ENCODE results near the gene FBXO38. TPM values are rescaled to one million over a fixed set of nuclear protein-coding genes. Genes with fewer than 3 reads are reported as not detected.

Gene FBXO38
- total RNA-seq, 1 donor from 2014 or later = 38.0 TPM

GRCh38 chr5:148427370-148428042 lies 43.7 kb downstream of the FBXO38 start:
- Histone ChIP-seq H3K9me3 (replicated peaks) (no peaks in the 10 kb centered on the region), H3K27ac (replicated peaks) (no peak overlapping the region), H3K4me3 (no peak overlapping the region), H3K36me3 (peaks cover 72% of the 10 kb centered on the region), H3K4me1 (peaks cover 35% of the 10 kb centered on the region), H3K27me3 (ENCODE audit: low read depth) (no peaks in the 10 kb centered on the region)
- DNase-seq = no peak
- TF ChIP-seq, protein P1, sequence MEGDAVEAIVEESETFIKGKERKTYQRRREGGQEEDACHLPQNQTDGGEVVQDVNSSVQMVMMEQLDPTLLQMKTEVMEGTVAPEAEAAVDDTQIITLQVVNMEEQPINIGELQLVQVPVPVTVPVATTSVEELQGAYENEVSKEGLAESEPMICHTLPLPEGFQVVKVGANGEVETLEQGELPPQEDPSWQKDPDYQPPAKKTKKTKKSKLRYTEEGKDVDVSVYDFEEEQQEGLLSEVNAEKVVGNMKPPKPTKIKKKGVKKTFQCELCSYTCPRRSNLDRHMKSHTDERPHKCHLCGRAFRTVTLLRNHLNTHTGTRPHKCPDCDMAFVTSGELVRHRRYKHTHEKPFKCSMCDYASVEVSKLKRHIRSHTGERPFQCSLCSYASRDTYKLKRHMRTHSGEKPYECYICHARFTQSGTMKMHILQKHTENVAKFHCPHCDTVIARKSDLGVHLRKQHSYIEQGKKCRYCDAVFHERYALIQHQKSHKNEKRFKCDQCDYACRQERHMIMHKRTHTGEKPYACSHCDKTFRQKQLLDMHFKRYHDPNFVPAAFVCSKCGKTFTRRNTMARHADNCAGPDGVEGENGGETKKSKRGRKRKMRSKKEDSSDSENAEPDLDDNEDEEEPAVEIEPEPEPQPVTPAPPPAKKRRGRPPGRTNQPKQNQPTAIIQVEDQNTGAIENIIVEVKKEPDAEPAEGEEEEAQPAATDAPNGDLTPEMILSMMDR (IDR thresholded peaks at IDR 0.05; ENCODE audit: borderline replicate concordance) = no peak
- intact Hi-C loops (cut with micrococcal nuclease) = no loop called here

- no peaks in the 10 kb centered on the region for H3K27me3 ChIP-seq (ENCODE audit: low read depth)
- H3K4me3 ChIP-seq = no peak overlapping the region
- intact Hi-C loops (cut with micrococcal nuclease) = no loop called here
- H3K27ac ChIP-seq (replicated peaks) = no peak overlapping the region
- peaks cover 35% of the 10 kb centered on the region for H3K4me1 ChIP-seq
- DNase-seq = no peak
- TF ChIP-seq, protein P1 (IDR thresholded peaks at IDR 0.05; ENCODE audit: borderline replicate concordance) = no peak
- H3K36me3 ChIP-seq = peaks cover 72% of the 10 kb centered on the region
- no peaks in the 10 kb centered on the region for H3K9me3 ChIP-seq (replicated peaks)
These were observed 45.1 kb downstream of the FBXO38 start for GRCh38 chr5:148428848-148429247.

DNA sequence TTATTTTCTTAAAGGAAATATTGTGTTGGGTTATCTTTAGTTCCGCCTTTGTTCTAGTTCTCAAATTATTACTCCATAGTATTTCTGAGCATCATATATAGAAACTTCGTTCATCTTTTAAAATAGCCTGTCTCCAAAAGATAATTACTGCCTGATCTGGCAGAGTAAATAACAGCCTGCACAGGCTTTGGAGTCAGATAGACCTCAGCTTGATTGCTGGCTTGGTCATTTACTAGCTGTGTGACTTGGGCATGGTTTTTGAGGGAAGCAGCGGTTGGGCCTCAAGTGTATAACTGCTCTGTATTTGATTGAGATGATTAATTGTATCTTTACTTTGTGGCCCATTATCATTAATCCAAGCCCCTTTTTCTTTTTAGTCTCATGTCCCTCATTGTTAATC lies 50.1 kb downstream of the FBXO38 start:
- TF ChIP-seq, protein P1 (IDR thresholded peaks at IDR 0.05; ENCODE audit: borderline replicate concordance) = no peak
- H3K27me3 ChIP-seq (ENCODE audit: low read depth) = no peaks in the 10 kb centered on the region

DNA sequence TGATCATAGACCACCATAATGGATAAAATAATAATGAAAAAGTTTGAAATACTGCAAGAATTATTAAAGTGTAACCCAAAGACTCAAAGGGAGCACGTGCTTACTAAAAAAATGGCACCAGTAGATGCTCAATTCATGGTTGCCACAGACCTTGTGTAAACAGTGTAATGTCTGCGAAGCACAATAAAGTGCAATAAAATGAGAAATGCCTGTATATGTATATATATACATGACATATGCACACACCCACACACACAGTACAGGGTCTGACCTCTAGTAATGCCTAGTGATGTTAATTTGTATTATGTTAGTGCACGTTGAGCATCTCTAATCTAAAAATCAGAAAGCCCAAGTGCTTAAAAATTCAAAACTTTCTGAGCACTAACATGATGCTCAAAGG lies 52.3 kb downstream of the FBXO38 start:
- H3K36me3 ChIP-seq = peaks cover 86% of the 10 kb centered on the region
- intact Hi-C loops (cut with micrococcal nuclease) = no loop called here
- no peak overlapping the region for H3K4me3 ChIP-seq

More for the DNA sequence above, 50.1 kb downstream of the FBXO38 start:
- DNase-seq = no peak
- Histone ChIP-seq H3K9me3 (replicated peaks) (no peaks in the 10 kb centered on the region), H3K4me3 (no peak overlapping the region), H3K4me1 (peaks cover 14% of the 10 kb centered on the region), H3K27ac (replicated peaks) (no peak overlapping the region), H3K36me3 (peaks cover 70% of the 10 kb centered on the region)
- intact Hi-C loops (cut with micrococcal nuclease) = no loop called here

DNA sequence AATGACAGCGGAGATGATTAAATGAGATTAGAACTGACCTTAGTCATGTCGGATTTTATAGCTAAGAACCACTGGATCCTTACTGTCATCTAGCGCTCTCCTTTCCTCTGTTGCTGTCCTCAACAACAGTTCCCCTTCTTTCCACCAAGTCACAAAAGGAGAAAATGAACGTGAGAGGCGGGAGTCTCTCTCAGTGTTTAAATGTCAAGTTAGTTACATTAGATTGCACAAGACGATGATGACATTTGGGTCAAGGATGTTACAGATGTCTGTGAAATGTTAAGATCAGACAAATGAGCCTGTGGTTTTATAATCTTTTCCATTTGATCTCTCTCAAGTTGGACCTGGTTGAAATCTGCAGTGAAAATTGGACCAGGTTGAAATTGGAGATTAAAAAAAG lies 53.5 kb downstream of the FBXO38 start:
- DNase-seq = no peak

More for the DNA sequence above, 52.3 kb downstream of the FBXO38 start:
- TF ChIP-seq, protein P1 (IDR thresholded peaks at IDR 0.05; ENCODE audit: borderline replicate concordance) = no peak
- no peaks in the 10 kb centered on the region for H3K9me3 ChIP-seq (replicated peaks)
- no peaks in the 10 kb centered on the region for H3K27me3 ChIP-seq (ENCODE audit: low read depth)
- H3K4me1 ChIP-seq = peaks cover 14% of the 10 kb centered on the region
- DNase-seq = no peak
- H3K27ac ChIP-seq (replicated peaks) = no peak overlapping the region

More for the DNA sequence above, 53.5 kb downstream of the FBXO38 start:
- no peak overlapping the region for H3K4me3 ChIP-seq
- no peaks in the 10 kb centered on the region for H3K27me3 ChIP-seq (ENCODE audit: low read depth)
- H3K36me3 ChIP-seq = peaks cover 96% of the 10 kb centered on the region
- H3K4me1 ChIP-seq = peaks cover 9% of the 10 kb centered on the region
- intact Hi-C loops (cut with micrococcal nuclease) = no loop called here
- H3K9me3 ChIP-seq (replicated peaks) = no peaks in the 10 kb centered on the region
- TF ChIP-seq, protein P1 (IDR thresholded peaks at IDR 0.05; ENCODE audit: borderline replicate concordance) = no peak
- no peak overlapping the region for H3K27ac ChIP-seq (replicated peaks)
